Esophagus squamous epithelium (tissue), 5 donors: ENCODE results near the gene SCGB1D4. TPM values are rescaled to one million over a fixed set of nuclear protein-coding genes. Genes with fewer than 3 reads are reported as not detected.
A peak's percentile ranks its signal among the peaks of the same experiment; 100 is the strongest.
"Not testable (repeated sequence)": the region's sequence is repeated elsewhere in the genome, so short reads cannot be mapped to it uniquely, and the experiment has no call there.

ENCODE experiments used
- DNase-seq: peaks from one replicate; lab custom pipeline; 2025; lab: John Stamatoyannopoulos, UW
- H3K27ac ChIP-seq, 4 donors: fragments of 200-600 bp; sonication (generic); one replicate each; pipeline ENCODE4 v1.5.1; 2016 to 2019; ENCODE audit warnings: mild to moderate bottlenecking in 1 of 4
- H3K27me3 ChIP-seq, 4 donors: fragments of 200-600 bp; sonication (generic); 1 replicate in 3 of 4; 2 replicates in 1 of 4; pipeline versions ENCODE4 v1.5.1 to v1.6.0; 2017 to 2021; ENCODE audit warnings: antibody characterized with exemption in 1 of 4
- H3K36me3 ChIP-seq, 3 donors: fragments of 200-600 bp; sonication (generic); one replicate each; pipeline ENCODE4 v1.5.1; 2016 to 2019
- H3K4me1 ChIP-seq, 3 donors: fragments of 200-600 bp; sonication (generic); one replicate each; pipeline ENCODE4 v1.5.1; 2017 to 2019
- H3K4me3 ChIP-seq, 4 donors: fragments of 200-600 bp; sonication (generic); 1 replicate in 3 of 4; 2 replicates in 1 of 4; pipeline ENCODE4 v1.5.1; 2016 to 2019; ENCODE audit warnings: mild to moderate bottlenecking in 2 of 4, moderate library complexity in 1 of 4
- H3K9me3 ChIP-seq, 3 donors: fragments of 200-600 bp; sonication (generic); one replicate each; pipeline ENCODE4 v1.5.1; 2016 to 2019
- POLR2A ChIP-seq, 4 donors: fragments of 450-650 bp; IDR thresholded peaks; one replicate each; pipeline ENCODE4 v1.6.1; 2017; ENCODE audit warnings: antibody characterized with exemption in 4 of 4, mild to moderate bottlenecking in 4 of 4, moderate library complexity in 3 of 4
- WGBS, 2 donors: methylation state at CpG; one replicate each; pipeline ENCODE4 v1.1.5; 2018; 5-methylcytosine and 5-hydroxymethylcytosine counted together
- intact Hi-C: fragments of 100-400 bp; cut with DNase I; formaldehyde crosslinking; loops from one replicate; pipeline ENCODE4 v1.15.0; 2022
- total RNA-seq, 4 donors: library from RNA; depleted of rRNA; stranded (reverse); fragments of >200 nt; gene quantifications; one replicate each; pipeline ENCODE4 v1.1.0, GENCODE V29; 2016
- TF ChIP-seq, protein P1 (sequence below), 6 experiments: fragments of 450-650 bp in 4 of 6; fragments of 200-600 bp in 2 of 6; sonication (generic) in 2 of 6; IDR thresholded peaks; one replicate each; pipeline ENCODE4 v1.5.1; 2016 to 2019; ENCODE audit warnings: antibody characterized with exemption in 6 of 6, mild to moderate bottlenecking in 4 of 6, moderate library complexity in 4 of 6
- donor health status: DM: yes; HTN: yes; CAD: no.

SCGB1D4 gene
- total RNA-seq, 4 donors from 2014 or later = not detected

- TF ChIP-seq, protein P1, sequence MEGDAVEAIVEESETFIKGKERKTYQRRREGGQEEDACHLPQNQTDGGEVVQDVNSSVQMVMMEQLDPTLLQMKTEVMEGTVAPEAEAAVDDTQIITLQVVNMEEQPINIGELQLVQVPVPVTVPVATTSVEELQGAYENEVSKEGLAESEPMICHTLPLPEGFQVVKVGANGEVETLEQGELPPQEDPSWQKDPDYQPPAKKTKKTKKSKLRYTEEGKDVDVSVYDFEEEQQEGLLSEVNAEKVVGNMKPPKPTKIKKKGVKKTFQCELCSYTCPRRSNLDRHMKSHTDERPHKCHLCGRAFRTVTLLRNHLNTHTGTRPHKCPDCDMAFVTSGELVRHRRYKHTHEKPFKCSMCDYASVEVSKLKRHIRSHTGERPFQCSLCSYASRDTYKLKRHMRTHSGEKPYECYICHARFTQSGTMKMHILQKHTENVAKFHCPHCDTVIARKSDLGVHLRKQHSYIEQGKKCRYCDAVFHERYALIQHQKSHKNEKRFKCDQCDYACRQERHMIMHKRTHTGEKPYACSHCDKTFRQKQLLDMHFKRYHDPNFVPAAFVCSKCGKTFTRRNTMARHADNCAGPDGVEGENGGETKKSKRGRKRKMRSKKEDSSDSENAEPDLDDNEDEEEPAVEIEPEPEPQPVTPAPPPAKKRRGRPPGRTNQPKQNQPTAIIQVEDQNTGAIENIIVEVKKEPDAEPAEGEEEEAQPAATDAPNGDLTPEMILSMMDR (IDR thresholded peaks at IDR 0.05) = peak; percentile 35 to 70 (median 66)
- no peak for TF ChIP-seq POLR2A (IDR thresholded peaks at IDR 0.05)
- H3K27ac ChIP-seq = peak overlapping the region in 2 of 4 donors; percentile 29 to 34
- no peaks in the 10 kb centered on the region for H3K36me3 ChIP-seq
- H3K27me3 ChIP-seq = peaks cover 0 to 44% (median 0%) of the 10 kb centered on the region in 4 donors
- 54 to 57% methylated on average over 6 of the region's 6 CpGs for WGBS, 2 donors
- peaks cover 0 to 17% (median 9%) of the 10 kb centered on the region in 3 donors for H3K4me1 ChIP-seq
- H3K9me3 ChIP-seq = no peaks in the 10 kb centered on the region
- H3K4me3 ChIP-seq = peak overlapping the region in 1 of 4 donors; percentile 26
- DNase-seq = no peak
- intact Hi-C loops = no loop called here
Measured at GRCh38 chr11:62340269-62340901, 41.5 kb upstream of the SCGB1D4 start.

DNA sequence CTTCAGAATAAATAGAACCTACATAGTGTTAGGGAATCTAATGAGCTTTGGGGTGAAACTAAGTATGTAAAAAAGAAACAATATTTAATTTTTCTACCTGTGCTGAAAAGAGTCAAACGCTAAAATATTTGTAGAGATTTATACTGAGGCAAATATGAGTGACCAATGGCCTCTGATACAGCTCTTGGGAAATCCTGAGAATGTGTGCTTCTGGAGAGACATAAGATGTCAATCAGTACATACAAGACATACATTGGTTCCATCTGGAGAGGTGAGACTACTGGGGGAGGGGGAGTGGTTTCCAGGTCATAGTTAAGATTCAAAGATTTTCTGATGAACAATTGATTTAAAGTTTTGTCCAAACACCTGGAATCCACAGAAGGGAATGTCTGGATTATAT, 39.3 kb upstream of the SCGB1D4 start:
- H3K27ac ChIP-seq = peak overlapping the region in 2 of 4 donors; percentile 59 to 62
- DNase-seq = no peak
- H3K27me3 ChIP-seq = peaks cover 0 to 65% (median 0%) of the 10 kb centered on the region in 4 donors
- peaks cover 0 to 17% (median 9%) of the 10 kb centered on the region in 3 donors for H3K4me1 ChIP-seq
- TF ChIP-seq, protein P1 (IDR thresholded peaks at IDR 0.05) = no peak
- TF ChIP-seq POLR2A (IDR thresholded peaks at IDR 0.05) = no peak
- no peaks in the 10 kb centered on the region for H3K9me3 ChIP-seq
- H3K4me3 ChIP-seq = peak overlapping the region in 3 of 4 donors; percentile 62 to 75 (median 67)
- H3K36me3 ChIP-seq = no peaks in the 10 kb centered on the region
- 56 to 64% methylated on average over 1 of the region's 1 CpG for WGBS, 2 donors
- intact Hi-C loops = no loop called here

DNA sequence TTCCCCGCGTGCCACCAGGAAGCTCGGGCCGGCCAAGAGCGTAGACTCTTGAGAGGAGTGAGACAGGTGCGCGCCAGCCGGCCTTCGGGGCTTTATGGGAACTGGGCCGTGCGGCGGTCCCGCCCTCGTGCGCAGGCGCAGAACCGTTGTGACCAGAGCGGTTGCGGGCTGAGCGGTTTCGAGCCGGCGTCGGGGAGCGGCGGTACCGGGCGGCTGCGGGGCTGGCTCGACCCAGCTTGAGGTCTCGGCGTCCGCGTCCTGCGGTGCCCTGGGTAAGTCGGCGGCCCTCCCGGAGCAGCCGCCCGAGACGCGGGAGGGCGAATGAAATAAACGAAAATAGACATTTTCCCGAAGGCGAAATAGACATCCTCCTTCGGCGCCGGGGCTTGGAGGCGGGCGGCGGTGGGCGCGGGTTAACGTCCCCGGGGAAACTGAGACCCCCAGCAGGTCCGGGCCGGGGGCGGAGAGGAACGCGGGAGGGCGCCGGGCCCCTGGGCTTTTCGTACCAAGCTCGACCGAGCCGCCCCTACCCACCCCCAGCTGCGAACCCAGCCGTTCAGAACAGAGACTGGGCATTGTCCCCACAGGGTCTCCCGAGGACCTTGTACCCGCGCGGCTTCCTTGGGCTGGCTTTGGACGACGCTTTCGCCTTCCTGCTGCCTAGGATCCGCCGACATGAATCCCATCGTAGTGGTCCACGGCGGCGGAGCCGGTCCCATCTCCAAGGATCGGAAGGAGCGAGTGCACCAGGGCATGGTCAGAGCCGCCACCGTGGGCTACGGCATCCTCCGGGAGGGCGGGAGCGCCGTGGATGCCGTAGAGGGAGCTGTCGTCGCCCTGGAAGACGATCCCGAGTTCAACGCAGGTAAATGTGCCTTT, 38.7 kb upstream of the SCGB1D4 start, which contains the start of gene ASRGL1:
ASRGL1 (plus strand) TSS at position 146 of the 879 bp plus-strand sequence; CDS start at position 676, 530 bp downstream.
- H3K4me1 ChIP-seq = peaks cover 0 to 17% (median 9%) of the 10 kb centered on the region in 3 donors
- peaks cover 0 to 72% (median 0%) of the 10 kb centered on the region in 4 donors for H3K27me3 ChIP-seq
- H3K27ac ChIP-seq = peak within 1 kb of the TSS in 3 of 4 donors; percentile 59 to 67 (median 62)
- TF ChIP-seq POLR2A (IDR thresholded peaks at IDR 0.05) = peak in 1 of 4 donors; percentile 22
- TF ChIP-seq, protein P1 (IDR thresholded peaks at IDR 0.05) = peak in 1 of 6 experiments; percentile 11
- intact Hi-C loops = no loop called here
- H3K4me3 ChIP-seq = peak within 1 kb of the TSS; percentile 33 to 75 (median 64)
- H3K9me3 ChIP-seq = no peaks in the 10 kb centered on the region
- DNase-seq = no peak
- H3K36me3 ChIP-seq = no peaks in the 10 kb centered on the region
- WGBS, 2 donors = 0 to 1% methylated on average over 18 to 39 of the region's 98 CpGs

GRCh38 chr11:62336949-62337302, 38.1 kb upstream of the SCGB1D4 start:
- H3K4me3 ChIP-seq = peak overlapping the region; percentile 33 to 75 (median 64)
- 64 to 68% methylated on average over 16 of the region's 19 CpGs for WGBS, 2 donors
- H3K36me3 ChIP-seq, DNase-seq, H3K9me3 ChIP-seq, intact Hi-C loops: not testable (repeated sequence)
- peaks cover 0 to 17% (median 9%) of the 10 kb centered on the region in 3 donors for H3K4me1 ChIP-seq
- H3K27me3 ChIP-seq = peaks cover 0 to 78% (median 0%) of the 10 kb centered on the region in 4 donors
- peak overlapping the region in 3 of 4 donors; percentile 59 to 67 (median 62) for H3K27ac ChIP-seq

- H3K27ac ChIP-seq = no peak overlapping the region
- H3K4me3 ChIP-seq = no peak overlapping the region
- H3K4me1 ChIP-seq = peaks cover 0 to 17% (median 4%) of the 10 kb centered on the region in 3 donors
- H3K36me3 ChIP-seq = no peaks in the 10 kb centered on the region
- H3K9me3 ChIP-seq = no peaks in the 10 kb centered on the region
- H3K27me3 ChIP-seq = peaks cover 0 to 85% (median 0%) of the 10 kb centered on the region in 4 donors
- WGBS, 2 donors = 77 to 89% methylated on average over 4 to 5 of the region's 5 CpGs
- DNase-seq = no peak
- intact Hi-C loops = no loop called here
- TF ChIP-seq, protein P1 (IDR thresholded peaks at IDR 0.05) = no peak
- no peak for TF ChIP-seq POLR2A (IDR thresholded peaks at IDR 0.05)
Measured at GRCh38 chr11:62333768-62334167, 34.9 kb upstream of the SCGB1D4 start.

GRCh38 chr11:62331264-62331663, 32.4 kb upstream of the SCGB1D4 start:
- H3K27ac ChIP-seq, H3K4me1 ChIP-seq, H3K9me3 ChIP-seq, intact Hi-C loops, H3K4me3 ChIP-seq, H3K36me3 ChIP-seq, DNase-seq: not testable (repeated sequence)
- 66 to 82% methylated on average over 3 of the region's 3 CpGs for WGBS, 2 donors
- peaks cover 0 to 60% (median 0%) of the 10 kb centered on the region in 4 donors for H3K27me3 ChIP-seq

- H3K36me3 ChIP-seq, H3K27ac ChIP-seq, intact Hi-C loops, H3K9me3 ChIP-seq, H3K4me1 ChIP-seq, DNase-seq, H3K4me3 ChIP-seq: not testable (repeated sequence)
- WGBS, 2 donors = 82 to 92% methylated on average over 11 to 12 of the region's 14 CpGs
- peaks cover 0 to 37% (median 0%) of the 10 kb centered on the region in 4 donors for H3K27me3 ChIP-seq
Measured at GRCh38 chr11:62327541-62327940, 28.7 kb upstream of the SCGB1D4 start.

- H3K36me3 ChIP-seq, H3K4me3 ChIP-seq, intact Hi-C loops, H3K27ac ChIP-seq, H3K9me3 ChIP-seq, DNase-seq, H3K4me1 ChIP-seq: not testable (repeated sequence)
- WGBS, 2 donors = 35 to 38% methylated on average over 5 to 6 of the region's 6 CpGs
- H3K27me3 ChIP-seq = peaks cover 0 to 31% (median 0%) of the 10 kb centered on the region in 4 donors
Measured at GRCh38 chr11:62326719-62327118, 27.8 kb upstream of the SCGB1D4 start.
